Neutrophil (primary cell): Measurements from ENCODE around the gene PGAP1.
A peak's percentile ranks its signal among the peaks of the same experiment; 100 is the strongest.

Experiments
- H3K27ac ChIP-seq: fragments of 200-600 bp; sonication (generic); 2 replicates; pipeline ENCODE4 v1.5.1; 2016; ENCODE audit warnings: mild to moderate bottlenecking, moderate library complexity
- H3K27me3 ChIP-seq: fragments of 200-600 bp; sonication (generic); 2 replicates; pipeline ENCODE4 v1.6.0; 2016; ENCODE audit warnings: mild to moderate bottlenecking
- H3K36me3 ChIP-seq: fragments of 200-600 bp; sonication (generic); 2 replicates; pipeline ENCODE4 v1.5.1; 2017
- H3K4me1 ChIP-seq, 2 experiments: fragments of 200-600 bp in 1 of 2; sonication (generic) in 1 of 2; 1 replicate in 1 of 2; 2 replicates in 1 of 2; pipeline versions ENCODE4 v1.5.1 to v1.6.1; 2013 to 2016; ENCODE audit warnings: low read depth in 1 of 2, low read length in 1 of 2, mild to moderate bottlenecking in 1 of 2, moderate library complexity in 1 of 2; ENCODE audit not compliant: control insufficient read depth in 1 of 2, insufficient read depth in 1 of 2
- H3K4me3 ChIP-seq, 2 experiments: fragments of 200-600 bp in 1 of 2; sonication (generic) in 1 of 2; 1 replicate in 1 of 2; 2 replicates in 1 of 2; pipeline ENCODE4 v1.5.1; 2013 to 2016; ENCODE audit warnings: low read depth in 1 of 2, low read length in 1 of 2, mild to moderate bottlenecking in 1 of 2, moderate library complexity in 1 of 2
- H3K9me3 ChIP-seq: fragments of 200-600 bp; sonication (generic); 2 replicates; pipeline ENCODE4 v1.5.1; 2016
- TF ChIP-seq, protein P1 (sequence below): fragments of 200-600 bp; sonication (generic); IDR thresholded peaks from 2 replicates; pipeline ENCODE4 v1.5.1; 2016; ENCODE audit warnings: antibody characterized with exemption

Gene PGAP1, protein sequence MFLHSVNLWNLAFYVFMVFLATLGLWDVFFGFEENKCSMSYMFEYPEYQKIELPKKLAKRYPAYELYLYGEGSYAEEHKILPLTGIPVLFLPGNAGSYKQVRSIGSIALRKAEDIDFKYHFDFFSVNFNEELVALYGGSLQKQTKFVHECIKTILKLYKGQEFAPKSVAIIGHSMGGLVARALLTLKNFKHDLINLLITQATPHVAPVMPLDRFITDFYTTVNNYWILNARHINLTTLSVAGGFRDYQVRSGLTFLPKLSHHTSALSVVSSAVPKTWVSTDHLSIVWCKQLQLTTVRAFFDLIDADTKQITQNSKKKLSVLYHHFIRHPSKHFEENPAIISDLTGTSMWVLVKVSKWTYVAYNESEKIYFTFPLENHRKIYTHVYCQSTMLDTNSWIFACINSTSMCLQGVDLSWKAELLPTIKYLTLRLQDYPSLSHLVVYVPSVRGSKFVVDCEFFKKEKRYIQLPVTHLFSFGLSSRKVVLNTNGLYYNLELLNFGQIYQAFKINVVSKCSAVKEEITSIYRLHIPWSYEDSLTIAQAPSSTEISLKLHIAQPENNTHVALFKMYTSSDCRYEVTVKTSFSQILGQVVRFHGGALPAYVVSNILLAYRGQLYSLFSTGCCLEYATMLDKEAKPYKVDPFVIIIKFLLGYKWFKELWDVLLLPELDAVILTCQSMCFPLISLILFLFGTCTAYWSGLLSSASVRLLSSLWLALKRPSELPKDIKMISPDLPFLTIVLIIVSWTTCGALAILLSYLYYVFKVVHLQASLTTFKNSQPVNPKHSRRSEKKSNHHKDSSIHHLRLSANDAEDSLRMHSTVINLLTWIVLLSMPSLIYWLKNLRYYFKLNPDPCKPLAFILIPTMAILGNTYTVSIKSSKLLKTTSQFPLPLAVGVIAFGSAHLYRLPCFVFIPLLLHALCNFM

DNA sequence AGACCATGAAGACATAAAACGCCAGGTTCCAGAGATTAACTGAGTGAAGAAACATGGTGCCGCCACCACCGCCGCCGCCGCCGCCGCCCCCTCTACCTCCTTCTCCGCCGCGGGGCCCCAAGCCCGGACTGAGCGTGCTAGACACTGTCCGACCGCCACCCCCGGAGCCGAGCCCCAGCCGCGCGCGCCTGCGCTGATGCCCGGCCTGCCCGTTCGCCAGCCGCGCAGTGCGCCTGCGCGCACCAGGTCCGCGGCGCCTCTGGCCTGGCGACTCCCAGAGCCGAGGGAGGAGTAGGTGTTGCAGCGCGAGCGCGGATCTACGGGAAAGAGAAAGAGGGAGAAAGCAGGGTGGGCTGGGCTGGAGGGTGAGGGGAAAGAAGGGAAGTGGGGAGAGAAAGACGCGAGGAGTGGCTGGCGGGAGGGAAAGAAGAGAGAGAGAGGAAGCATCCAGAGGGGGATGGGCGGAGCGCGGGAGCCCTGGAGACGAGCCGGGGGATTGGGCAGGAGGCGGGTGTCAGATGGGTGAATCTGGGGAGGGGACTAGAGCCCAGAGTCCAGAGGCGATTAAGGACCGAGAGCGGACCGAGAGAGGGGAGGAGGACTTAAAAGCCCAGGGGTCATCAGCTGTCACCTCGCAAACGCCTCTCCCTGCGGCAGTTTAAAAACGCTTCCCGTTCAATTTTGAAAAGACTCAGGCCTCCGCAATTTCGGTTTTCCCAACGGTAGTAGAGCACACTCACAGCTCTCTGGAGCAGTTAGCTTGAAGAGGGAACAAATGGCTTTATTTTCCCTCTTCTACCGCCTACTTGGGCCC lies at the start of gene PGAP1:
TSS of gene PGAP1 (minus strand) at position 146 of the 814 bp plus-strand sequence. CDS start at position 55, 91 bp downstream.
- H3K9me3 ChIP-seq = no peaks in the 10 kb centered on the region
- H3K36me3 ChIP-seq = no peaks in the 10 kb centered on the region
- H3K4me1 ChIP-seq = peaks cover 18 to 22% of the 10 kb centered on the region in 2 experiments
- H3K27ac ChIP-seq = peak within 1 kb of the TSS; percentile 62
- TF ChIP-seq, protein P1, sequence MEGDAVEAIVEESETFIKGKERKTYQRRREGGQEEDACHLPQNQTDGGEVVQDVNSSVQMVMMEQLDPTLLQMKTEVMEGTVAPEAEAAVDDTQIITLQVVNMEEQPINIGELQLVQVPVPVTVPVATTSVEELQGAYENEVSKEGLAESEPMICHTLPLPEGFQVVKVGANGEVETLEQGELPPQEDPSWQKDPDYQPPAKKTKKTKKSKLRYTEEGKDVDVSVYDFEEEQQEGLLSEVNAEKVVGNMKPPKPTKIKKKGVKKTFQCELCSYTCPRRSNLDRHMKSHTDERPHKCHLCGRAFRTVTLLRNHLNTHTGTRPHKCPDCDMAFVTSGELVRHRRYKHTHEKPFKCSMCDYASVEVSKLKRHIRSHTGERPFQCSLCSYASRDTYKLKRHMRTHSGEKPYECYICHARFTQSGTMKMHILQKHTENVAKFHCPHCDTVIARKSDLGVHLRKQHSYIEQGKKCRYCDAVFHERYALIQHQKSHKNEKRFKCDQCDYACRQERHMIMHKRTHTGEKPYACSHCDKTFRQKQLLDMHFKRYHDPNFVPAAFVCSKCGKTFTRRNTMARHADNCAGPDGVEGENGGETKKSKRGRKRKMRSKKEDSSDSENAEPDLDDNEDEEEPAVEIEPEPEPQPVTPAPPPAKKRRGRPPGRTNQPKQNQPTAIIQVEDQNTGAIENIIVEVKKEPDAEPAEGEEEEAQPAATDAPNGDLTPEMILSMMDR = no peak
- peaks cover 44% of the 10 kb centered on the region for H3K27me3 ChIP-seq
- H3K4me3 ChIP-seq = peak within 1 kb of the TSS; percentile 81 to 86

DNA sequence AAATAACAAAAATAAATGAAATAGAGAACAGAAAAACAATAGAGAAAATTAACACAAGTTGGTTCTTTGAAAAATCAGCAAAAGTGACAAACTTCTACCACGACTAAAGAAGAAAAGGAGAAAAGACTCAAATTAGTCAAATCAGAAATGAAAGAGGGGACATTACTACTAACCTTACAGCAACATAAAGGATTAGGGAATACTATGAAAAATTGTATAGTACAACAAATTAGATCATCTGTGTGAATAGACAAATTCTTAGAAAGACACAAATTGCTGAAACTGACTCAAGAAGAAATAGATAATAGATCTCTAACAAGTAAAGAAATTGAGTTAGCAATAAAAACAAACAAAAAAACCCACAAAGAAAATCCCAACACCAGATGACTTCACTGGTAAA lies 48.5 kb upstream of the PGAP1 start:
- H3K4me3 ChIP-seq = no peak overlapping the region

DNA sequence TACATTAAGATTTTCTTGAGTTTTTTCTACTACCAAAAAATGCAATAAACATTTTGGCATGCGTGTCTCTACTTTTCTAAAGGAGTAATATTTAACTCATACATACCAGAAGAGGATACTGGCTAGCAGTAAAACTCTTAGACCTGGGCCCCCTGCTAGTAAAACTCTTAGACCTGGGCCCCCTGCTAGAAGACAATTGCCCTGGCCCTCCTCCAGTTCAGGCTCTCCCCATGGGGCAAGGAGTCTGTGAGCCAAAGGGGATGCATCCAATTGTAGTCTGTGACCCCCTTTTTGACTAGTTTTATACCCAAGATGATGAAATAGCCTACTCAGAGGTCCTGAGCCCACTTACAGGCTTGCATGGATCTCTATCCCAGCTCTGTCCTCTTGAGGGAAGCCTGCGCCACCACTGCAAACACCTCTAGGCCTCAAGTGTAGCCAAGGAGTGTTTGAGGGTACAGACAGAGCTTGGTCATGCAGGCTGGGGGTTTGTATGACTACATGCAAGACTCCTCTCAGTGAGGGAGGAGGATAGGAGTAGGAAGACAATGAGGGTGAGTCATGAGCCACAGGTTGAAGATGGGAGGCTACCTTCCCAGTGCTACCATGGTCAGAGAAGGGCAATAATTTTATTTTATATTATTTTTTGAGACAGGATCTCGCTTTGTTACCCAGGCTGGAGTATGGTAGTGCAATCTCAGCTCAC lies 45.2 kb upstream of the PGAP1 start:
- Histone ChIP-seq H3K36me3 (no peaks in the 10 kb centered on the region), H3K27ac (no peak overlapping the region), H3K9me3 (no peaks in the 10 kb centered on the region), H3K4me3 (no peak overlapping the region), H3K4me1 (no peaks in the 10 kb centered on the region), H3K27me3 (no peaks in the 10 kb centered on the region)
- TF ChIP-seq, protein P1 = no peak

More for the DNA sequence above, 48.5 kb upstream of the PGAP1 start:
- Histone ChIP-seq H3K9me3 (no peaks in the 10 kb centered on the region), H3K27ac (no peak overlapping the region), H3K27me3 (no peaks in the 10 kb centered on the region), H3K4me1 (no peaks in the 10 kb centered on the region), H3K36me3 (no peaks in the 10 kb centered on the region)
- TF ChIP-seq, protein P1 = no peak

DNA sequence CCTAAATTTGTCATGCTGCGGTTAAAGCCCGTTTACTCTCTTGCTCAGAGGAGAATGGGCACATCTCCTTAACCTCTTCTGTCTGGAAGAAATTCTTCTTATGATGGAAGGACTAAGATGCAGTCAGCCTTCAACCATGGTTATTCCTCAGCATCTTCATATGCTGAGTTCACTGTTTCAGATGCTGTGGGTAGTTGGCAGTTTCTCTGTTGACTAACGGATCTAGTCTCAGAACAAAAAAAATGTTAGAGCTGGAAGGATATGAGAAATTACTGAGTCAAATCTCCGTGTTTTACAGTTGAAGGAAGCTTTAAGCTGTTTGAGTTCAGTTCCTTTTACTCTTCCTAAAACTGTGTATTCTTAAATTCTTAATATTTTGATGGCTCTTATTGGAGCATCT lies 43.6 kb upstream of the PGAP1 start:
- Histone ChIP-seq H3K36me3 (no peaks in the 10 kb centered on the region), H3K27ac (no peak overlapping the region), H3K4me3 (no peak overlapping the region), H3K4me1 (no peaks in the 10 kb centered on the region), H3K9me3 (no peaks in the 10 kb centered on the region), H3K27me3 (no peaks in the 10 kb centered on the region)
- TF ChIP-seq, protein P1 = no peak
